GM15510 (cell line): Measurements from ENCODE around the gene POLD4.

ENCODE experiments used
- POLR2A ChIP-seq: IDR thresholded peaks from 3 replicates; pipeline ENCODE4 v1.6.1; 2011; ENCODE audit warnings: borderline replicate concordance; ENCODE audit not compliant: insufficient read length; ENCODE audit errors: extremely low read depth

POLD4 gene

DNA sequence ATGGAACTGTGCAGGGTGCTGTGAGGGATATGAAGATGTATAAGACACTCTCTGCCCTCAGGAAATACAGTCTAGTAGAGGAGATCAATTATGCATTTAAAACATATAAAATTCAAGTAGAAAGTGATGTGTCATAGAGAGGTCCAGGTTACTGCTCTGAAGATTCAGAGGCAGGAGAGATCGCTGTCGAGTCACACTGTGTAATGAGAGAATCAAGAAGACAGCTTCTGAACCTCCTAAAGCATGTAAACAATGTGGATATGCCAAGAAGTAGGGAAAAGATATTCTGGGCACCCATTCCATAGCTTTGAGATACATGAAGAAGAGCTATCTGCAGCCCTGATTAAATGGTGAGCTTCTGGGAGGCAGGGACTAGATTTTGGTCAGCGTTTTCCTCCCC is 33.3 kb downstream of the POLD4 start:
- TF ChIP-seq POLR2A, result no peak

DNA sequence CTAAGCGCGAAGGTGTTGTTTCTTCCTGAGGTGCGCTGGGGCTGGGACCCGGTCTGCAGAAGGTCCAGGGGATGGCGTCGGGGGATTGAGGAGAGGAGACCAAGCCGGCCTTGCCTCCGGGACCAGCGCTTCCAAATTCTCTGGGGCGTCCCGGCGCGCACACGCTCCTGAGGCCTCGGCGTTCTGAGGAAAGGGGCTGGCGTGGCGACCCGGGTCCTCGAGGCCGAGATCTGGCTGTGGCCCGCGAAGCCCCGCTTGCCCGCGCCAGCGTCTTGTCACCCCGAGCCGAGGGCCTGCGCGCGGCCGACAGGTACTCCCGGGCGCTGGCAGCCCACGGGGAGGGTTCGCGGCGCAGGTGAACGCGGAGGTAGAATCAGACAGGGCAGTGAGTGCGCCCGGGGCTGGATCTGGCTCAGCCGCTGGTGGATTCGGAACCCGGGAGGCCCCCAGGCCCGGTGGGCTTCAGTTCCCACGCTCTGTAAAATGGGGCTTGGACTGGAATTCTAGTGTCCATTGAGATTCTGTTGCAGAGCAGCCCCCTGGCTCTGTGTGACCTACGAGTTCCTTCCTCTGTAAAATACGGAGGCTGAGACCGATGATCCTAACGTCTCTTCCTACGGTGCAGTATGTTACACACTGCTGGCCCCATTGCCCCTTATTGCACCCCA is 35.3 kb downstream of the POLD4 start:
- TF ChIP-seq POLR2A, result no peak

GRCh38 chr11:67317205-67317887 is 36.0 kb downstream of the POLD4 start:
- TF ChIP-seq POLR2A, result peak; percentile 73

DNA sequence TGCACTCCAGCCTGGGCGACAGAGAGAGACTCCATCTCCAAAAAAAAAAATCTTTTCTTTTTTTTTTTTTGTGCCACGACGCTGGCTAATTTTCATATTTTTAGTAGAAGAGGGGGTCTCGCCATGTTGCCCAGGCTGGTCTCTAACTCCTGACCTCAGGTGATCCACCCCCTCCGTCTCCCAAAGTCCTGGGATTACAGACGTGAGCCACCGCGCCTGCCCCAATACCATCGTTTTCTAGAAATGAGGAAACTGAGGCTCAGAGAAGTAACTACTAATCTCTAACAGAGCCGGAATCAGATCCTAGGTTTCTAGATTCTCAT is 36.5 kb downstream of the POLD4 start:
- TF ChIP-seq POLR2A, result no peak

- no peak for TF ChIP-seq POLR2A
Measured at GRCh38 chr11:67315325-67315909, 37.9 kb downstream of the POLD4 start.

- TF ChIP-seq POLR2A, result no peak
Measured at GRCh38 chr11:67314218-67314617, 39.1 kb downstream of the POLD4 start.

- no peak for TF ChIP-seq POLR2A
Measured at GRCh38 chr11:67313125-67313890, 40.0 kb downstream of the POLD4 start.

- TF ChIP-seq POLR2A, result no peak
Measured at GRCh38 chr11:67312187-67313021, 40.9 kb downstream of the POLD4 start.

DNA sequence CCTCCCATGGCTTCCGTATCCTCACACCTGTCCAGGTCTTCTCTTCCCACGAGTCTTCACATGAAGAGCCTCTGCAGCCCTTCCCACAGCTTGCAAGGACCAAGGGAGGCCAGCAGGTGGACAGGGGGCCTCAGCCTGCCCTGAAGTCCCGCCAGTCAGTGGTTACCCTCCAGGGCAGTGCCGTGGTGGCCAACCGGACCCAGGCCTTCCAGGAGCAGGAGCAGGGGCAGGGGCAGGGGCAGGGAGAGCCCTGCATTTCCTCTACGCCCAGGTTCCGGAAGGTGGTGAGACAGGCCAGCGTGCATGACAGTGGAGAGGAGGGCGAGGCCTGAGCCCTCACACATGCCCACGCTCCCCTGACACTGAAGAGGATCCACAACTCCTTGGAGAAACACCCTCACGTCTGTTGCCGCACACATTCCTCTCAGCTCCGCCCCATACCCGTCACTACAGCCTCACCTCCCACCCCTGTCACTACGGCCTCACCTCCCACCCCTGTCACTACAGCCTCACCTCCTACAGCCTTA is 41.7 kb downstream of the POLD4 start:
- no peak for TF ChIP-seq POLR2A

- TF ChIP-seq POLR2A, result no peak
Measured at GRCh38 chr11:67311051-67311555, 42.2 kb downstream of the POLD4 start.

- no peak for TF ChIP-seq POLR2A
Measured at GRCh38 chr11:67310246-67311050, 42.9 kb downstream of the POLD4 start.

DNA sequence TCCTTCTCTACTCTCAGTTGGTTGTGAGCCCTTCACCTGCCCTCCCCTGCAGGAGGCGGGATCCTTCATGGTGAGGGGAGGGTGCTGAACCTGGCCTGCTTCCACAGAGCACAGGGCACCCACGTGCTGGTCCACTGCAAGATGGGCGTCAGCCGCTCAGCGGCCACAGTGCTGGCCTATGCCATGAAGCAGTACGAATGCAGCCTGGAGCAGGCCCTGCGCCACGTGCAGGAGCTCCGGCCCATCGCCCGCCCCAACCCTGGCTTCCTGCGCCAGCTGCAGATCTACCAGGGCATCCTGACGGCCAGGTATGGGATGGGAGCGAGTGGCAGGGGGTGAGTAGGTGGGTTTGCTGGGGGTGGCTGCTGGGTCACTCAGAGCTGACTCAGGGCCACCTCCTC is 43.7 kb downstream of the POLD4 start:
- TF ChIP-seq POLR2A, result no peak

DNA sequence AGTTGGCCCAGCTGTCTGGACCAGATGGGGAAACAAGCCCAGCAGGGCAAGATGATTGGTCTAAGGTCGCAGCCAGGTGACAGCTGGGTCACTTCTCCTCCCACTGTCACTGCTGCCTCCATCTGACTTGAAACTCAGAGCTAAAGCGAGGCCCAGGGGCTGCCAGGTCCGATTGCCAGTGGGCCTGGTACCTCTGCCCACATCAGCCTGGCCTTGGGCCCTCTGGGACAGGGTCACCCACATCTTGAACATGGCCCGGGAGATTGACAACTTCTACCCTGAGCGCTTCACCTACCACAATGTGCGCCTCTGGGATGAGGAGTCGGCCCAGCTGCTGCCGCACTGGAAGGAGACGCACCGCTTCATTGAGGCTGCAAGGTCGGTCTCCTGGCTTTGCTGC is 44.2 kb downstream of the POLD4 start:
- no peak for TF ChIP-seq POLR2A

- no peak for TF ChIP-seq POLR2A
Measured at GRCh38 chr11:67308031-67308866, 45.1 kb downstream of the POLD4 start.
